Measurements from ENCODE around the gene TRIM9. TPM values are rescaled to one million over a fixed set of nuclear protein-coding genes. Genes with fewer than 3 reads are reported as not detected.

The TRIM9 gene
- total RNA-seq, 4 donors from 2014 or later = 0.84 to 4.7 (median 1.4) TPM

DNA sequence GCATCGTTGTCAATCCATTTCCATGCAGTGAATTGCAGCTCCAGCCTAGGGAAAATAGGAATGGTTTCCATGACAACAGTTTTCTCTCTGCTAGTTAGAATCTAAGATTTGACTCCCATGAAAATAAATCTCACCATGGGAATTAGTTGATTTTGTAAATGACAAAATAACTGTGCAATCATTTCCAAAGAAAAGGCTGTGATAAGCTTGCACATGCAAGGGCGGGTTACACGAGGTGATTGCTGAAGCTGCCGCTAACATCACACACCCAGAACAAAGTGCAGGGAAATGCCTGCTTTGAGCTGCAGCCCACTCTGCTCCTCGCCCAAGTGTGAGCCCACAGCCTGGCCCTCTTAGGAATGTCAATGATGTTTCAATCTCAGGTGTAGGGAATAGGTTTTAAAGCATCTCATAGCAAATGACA is 53.8 kb downstream of the TRIM9 start:
- TF ChIP-seq POLR2AphosphoS5 (IDR thresholded peaks at IDR 0.05) (no peak), EP300 (IDR thresholded peaks at IDR 0.05) (no peak), POLR2A (IDR thresholded peaks at IDR 0.05) (no peak), CTCF (IDR thresholded peaks at IDR 0.05) (no peak)

GRCh38 chr14:51039252-51039651 is 55.7 kb downstream of the TRIM9 start:
- TF ChIP-seq EP300 (IDR thresholded peaks at IDR 0.05) (no peak), CTCF (IDR thresholded peaks at IDR 0.05) (no peak), POLR2AphosphoS5 (IDR thresholded peaks at IDR 0.05) (no peak), POLR2A (IDR thresholded peaks at IDR 0.05) (no peak)
- no peaks in the 10 kb centered on the region for H3K4me1 ChIP-seq
- no peak overlapping the region for H3K27ac ChIP-seq
- 83 to 94% methylated on average over 7 of the region's 7 CpGs for WGBS, 2 donors (ENCODE audit: low coverage in 1 of 2)
- no peaks in the 10 kb centered on the region for H3K36me3 ChIP-seq
- no peaks in the 10 kb centered on the region for H3K27me3 ChIP-seq
- ATAC-seq = no peak
- no peak overlapping the region for H3K4me3 ChIP-seq
- no peaks in the 10 kb centered on the region for H3K9me3 ChIP-seq

More for the DNA sequence above, 53.8 kb downstream of the TRIM9 start:
- Histone ChIP-seq H3K27ac (no peak overlapping the region), H3K27me3 (no peaks in the 10 kb centered on the region), H3K4me3 (no peak overlapping the region), H3K9me3 (no peaks in the 10 kb centered on the region), H3K4me1 (no peaks in the 10 kb centered on the region), H3K36me3 (no peaks in the 10 kb centered on the region)
- 83 to 87% methylated on average over 4 to 5 of the region's 5 CpGs for WGBS, 2 donors (ENCODE audit: low coverage in 1 of 2)
- ATAC-seq = no peak

DNA sequence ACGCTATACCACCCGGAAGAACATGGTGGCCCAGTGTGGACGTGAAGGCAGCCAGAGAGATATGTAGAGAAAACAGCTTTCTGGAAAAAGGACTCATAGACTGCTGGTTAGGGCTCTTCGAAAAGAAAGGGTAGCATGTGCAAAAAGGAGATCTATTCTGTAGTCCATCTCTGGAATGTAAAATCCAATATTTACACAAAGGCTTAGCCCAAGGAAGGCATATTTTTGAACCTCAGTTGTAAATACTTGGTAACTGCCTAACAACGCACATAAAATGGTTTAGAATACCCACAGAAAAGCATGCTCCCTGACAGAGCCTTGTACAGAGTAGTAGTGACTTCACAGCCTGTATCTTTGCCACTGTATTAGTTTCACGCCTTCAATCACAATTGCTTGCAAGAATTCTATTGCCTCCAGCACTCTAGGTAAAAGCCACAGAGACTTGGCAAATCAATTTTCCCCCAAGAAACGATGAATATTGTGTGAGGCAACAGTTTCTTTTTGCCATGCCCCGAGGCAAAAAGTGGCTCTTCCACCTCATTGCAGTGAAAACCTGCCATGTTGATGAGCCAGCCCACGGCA is 59.2 kb downstream of the TRIM9 start:
- TF ChIP-seq EP300 (IDR thresholded peaks at IDR 0.05) (no peak), CTCF (IDR thresholded peaks at IDR 0.05) (no peak), POLR2AphosphoS5 (IDR thresholded peaks at IDR 0.05) (no peak), POLR2A (IDR thresholded peaks at IDR 0.05) (no peak)
- no peaks in the 10 kb centered on the region for H3K4me1 ChIP-seq
- H3K9me3 ChIP-seq = no peaks in the 10 kb centered on the region
- 74 to 80% methylated on average over 9 of the region's 9 CpGs for WGBS, 2 donors (ENCODE audit: low coverage in 1 of 2)
- no peaks in the 10 kb centered on the region for H3K36me3 ChIP-seq
- H3K4me3 ChIP-seq = no peak overlapping the region
- H3K27me3 ChIP-seq = no peaks in the 10 kb centered on the region
- no peak for ATAC-seq
- H3K27ac ChIP-seq = no peak overlapping the region

- Histone ChIP-seq H3K36me3 (no peaks in the 10 kb centered on the region), H3K4me1 (peaks cover 0 to 1% (median 0%) of the 10 kb centered on the region in 3 donors), H3K27ac (no peak overlapping the region), H3K4me3 (no peak overlapping the region), H3K27me3 (no peaks in the 10 kb centered on the region), H3K9me3 (no peaks in the 10 kb centered on the region)
- no peak for ATAC-seq
- no peak for TF ChIP-seq EP300 (IDR thresholded peaks at IDR 0.05)
- TF ChIP-seq POLR2A (IDR thresholded peaks at IDR 0.05) = no peak
- TF ChIP-seq POLR2AphosphoS5 (IDR thresholded peaks at IDR 0.05) = no peak
- TF ChIP-seq CTCF (IDR thresholded peaks at IDR 0.05) = no peak
- WGBS, 2 donors (ENCODE audit: low coverage in 1 of 2) = 88% methylated on average over 6 to 8 of the region's 16 CpGs
These were observed 65.8 kb downstream of the TRIM9 start for GRCh38 chr14:51028851-51029754.
